SK-N-SH treated with all-trans-retinoic acid at 6 μM for 48 hours (cell line): ENCODE measurements around the gene CDRT4.

Source experiments
- CSDC2 ChIP-seq: fragments of 250-450 bp; sonication (Bioruptor Pico); IDR thresholded peaks from 2 replicates; pipeline ENCODE4 v1.5.0; 2020; ENCODE audit warnings: mild to moderate bottlenecking, moderate library complexity
- ESRRG ChIP-seq: fragments of 250-450 bp; sonication (Bioruptor Pico); IDR thresholded peaks from 2 replicates; pipeline ENCODE4 v1.6.1; 2021; ENCODE audit warnings: mild to moderate bottlenecking
- GLIS3 ChIP-seq: fragments of 250-450 bp; sonication (Bioruptor Pico); IDR thresholded peaks from 2 replicates; pipeline ENCODE4 v1.5.0; 2020; ENCODE audit warnings: mild to moderate bottlenecking, moderate library complexity
- ISL1 ChIP-seq: fragments of 250-450 bp; sonication (Bioruptor Pico); IDR thresholded peaks from 2 replicates; pipeline ENCODE4 v2.1.2; 2022; ENCODE audit warnings: mild to moderate bottlenecking, moderate library complexity
- OSR1 ChIP-seq: fragments of 250-450 bp; sonication (Bioruptor Pico); IDR thresholded peaks from 2 replicates; pipeline ENCODE4 v1.8.0; 2022; ENCODE audit warnings: moderate library complexity, mild to moderate bottlenecking, inconsistent platforms
- PPARA ChIP-seq: fragments of 250-450 bp; sonication (Bioruptor Pico); IDR thresholded peaks from 2 replicates; pipeline ENCODE4 v1.5.0; 2020; ENCODE audit warnings: mild to moderate bottlenecking, borderline replicate concordance
- RARB ChIP-seq: fragments of 250-450 bp; sonication (Bioruptor Pico); IDR thresholded peaks from 2 replicates; pipeline ENCODE4 v1.8.0; 2021; ENCODE audit warnings: mild to moderate bottlenecking, moderate library complexity
- TOX ChIP-seq: fragments of 250-450 bp; sonication (Bioruptor Pico); IDR thresholded peaks from 2 replicates; pipeline ENCODE4 v1.8.0; 2021; ENCODE audit warnings: mild to moderate bottlenecking, moderate library complexity, borderline replicate concordance
- ZFP3 ChIP-seq: fragments of 250-450 bp; sonication (Bioruptor Pico); IDR thresholded peaks from 2 replicates; pipeline ENCODE4 v1.5.0; 2020; ENCODE audit warnings: mild to moderate bottlenecking, moderate library complexity
- ZNF70 ChIP-seq: fragments of 450-650 bp; formaldehyde crosslinking; IDR thresholded peaks from 2 replicates; pipeline ENCODE4 v1.5.0; 2020; ENCODE audit warnings: mild to moderate bottlenecking, moderate library complexity
- TF ChIP-seq, protein P1 (sequence below): fragments of 250-450 bp; sonication (Bioruptor Pico); IDR thresholded peaks from 2 replicates; pipeline ENCODE4 v1.8.0; 2020; ENCODE audit warnings: mild to moderate bottlenecking, moderate library complexity, borderline replicate concordance
- TF ChIP-seq, protein P2 (sequence below): fragments of 250-450 bp; sonication (Bioruptor Pico); IDR thresholded peaks from 2 replicates; pipeline ENCODE4 v1.5.1; 2021; ENCODE audit warnings: mild to moderate bottlenecking, moderate library complexity
- TF ChIP-seq, protein P3 (sequence below): fragments of 250-450 bp; sonication (Bioruptor Pico); IDR thresholded peaks from 2 replicates; pipeline ENCODE4 v1.5.1; 2020; ENCODE audit warnings: low read depth, mild to moderate bottlenecking, moderate library complexity

DNA sequence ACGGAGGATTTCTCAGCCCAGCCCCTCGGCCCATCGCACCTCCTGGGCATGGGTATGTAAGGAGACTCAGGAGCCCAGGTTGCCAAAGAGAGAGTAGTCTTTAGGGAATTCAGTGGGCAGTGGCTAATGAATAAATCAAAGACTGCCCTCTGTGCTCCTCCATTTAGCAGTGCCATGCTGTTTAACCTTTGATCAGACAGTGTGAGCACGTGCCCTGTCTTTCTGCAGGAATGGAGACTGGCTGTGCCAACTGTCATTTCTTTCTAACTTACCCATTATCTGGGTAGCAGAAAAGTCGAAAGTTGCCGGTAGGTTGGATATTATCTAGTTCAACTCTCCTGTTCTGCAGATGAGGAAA, 62.4 kb downstream of the CDRT4 start:
- TF ChIP-seq PPARA (no peak), GLIS3 (CRISPR knock-in tag) (no peak), RARB (CRISPR knock-in tag) (no peak), ESRRG (CRISPR knock-in tag) (no peak), ZFP3 (no peak), ISL1 (CRISPR knock-in tag) (no peak), CSDC2 (CRISPR knock-in tag) (no peak), TOX (no peak), ZNF70 (CRISPR knock-in tag) (no peak), OSR1 (CRISPR knock-in tag) (no peak)
- TF ChIP-seq, protein P1, sequence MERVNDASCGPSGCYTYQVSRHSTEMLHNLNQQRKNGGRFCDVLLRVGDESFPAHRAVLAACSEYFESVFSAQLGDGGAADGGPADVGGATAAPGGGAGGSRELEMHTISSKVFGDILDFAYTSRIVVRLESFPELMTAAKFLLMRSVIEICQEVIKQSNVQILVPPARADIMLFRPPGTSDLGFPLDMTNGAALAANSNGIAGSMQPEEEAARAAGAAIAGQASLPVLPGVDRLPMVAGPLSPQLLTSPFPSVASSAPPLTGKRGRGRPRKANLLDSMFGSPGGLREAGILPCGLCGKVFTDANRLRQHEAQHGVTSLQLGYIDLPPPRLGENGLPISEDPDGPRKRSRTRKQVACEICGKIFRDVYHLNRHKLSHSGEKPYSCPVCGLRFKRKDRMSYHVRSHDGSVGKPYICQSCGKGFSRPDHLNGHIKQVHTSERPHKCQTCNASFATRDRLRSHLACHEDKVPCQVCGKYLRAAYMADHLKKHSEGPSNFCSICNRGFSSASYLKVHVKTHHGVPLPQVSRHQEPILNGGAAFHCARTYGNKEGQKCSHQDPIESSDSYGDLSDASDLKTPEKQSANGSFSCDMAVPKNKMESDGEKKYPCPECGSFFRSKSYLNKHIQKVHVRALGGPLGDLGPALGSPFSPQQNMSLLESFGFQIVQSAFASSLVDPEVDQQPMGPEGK (CRISPR knock-in tag), result no peak
- TF ChIP-seq, protein P2, sequence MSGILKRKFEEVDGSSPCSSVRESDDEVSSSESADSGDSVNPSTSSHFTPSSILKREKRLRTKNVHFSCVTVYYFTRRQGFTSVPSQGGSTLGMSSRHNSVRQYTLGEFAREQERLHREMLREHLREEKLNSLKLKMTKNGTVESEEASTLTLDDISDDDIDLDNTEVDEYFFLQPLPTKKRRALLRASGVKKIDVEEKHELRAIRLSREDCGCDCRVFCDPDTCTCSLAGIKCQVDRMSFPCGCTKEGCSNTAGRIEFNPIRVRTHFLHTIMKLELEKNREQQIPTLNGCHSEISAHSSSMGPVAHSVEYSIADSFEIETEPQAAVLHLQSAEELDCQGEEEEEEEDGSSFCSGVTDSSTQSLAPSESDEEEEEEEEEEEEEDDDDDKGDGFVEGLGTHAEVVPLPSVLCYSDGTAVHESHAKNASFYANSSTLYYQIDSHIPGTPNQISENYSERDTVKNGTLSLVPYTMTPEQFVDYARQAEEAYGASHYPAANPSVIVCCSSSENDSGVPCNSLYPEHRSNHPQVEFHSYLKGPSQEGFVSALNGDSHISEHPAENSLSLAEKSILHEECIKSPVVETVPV (CRISPR knock-in tag), result no peak
- TF ChIP-seq, protein P3, sequence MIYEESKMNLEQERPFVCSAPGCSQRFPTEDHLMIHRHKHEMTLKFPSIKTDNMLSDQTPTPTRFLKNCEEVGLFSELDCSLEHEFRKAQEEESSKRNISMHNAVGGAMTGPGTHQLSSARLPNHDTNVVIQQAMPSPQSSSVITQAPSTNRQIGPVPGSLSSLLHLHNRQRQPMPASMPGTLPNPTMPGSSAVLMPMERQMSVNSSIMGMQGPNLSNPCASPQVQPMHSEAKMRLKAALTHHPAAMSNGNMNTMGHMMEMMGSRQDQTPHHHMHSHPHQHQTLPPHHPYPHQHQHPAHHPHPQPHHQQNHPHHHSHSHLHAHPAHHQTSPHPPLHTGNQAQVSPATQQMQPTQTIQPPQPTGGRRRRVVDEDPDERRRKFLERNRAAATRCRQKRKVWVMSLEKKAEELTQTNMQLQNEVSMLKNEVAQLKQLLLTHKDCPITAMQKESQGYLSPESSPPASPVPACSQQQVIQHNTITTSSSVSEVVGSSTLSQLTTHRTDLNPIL, result no peak
